EL (cell line): ENCODE data around the gene THBS3.
"Not testable (repeated sequence)": the region's sequence is repeated elsewhere in the genome, so short reads cannot be mapped to it uniquely, and the experiment has no call there.

ENCODE experiments used
- DNase-seq: peaks from one replicate; pipeline ENCODE4 v3.0.0-alpha.2; 2016

Gene THBS3

GRCh38 chr1:155172732-155173477 lies 34.8 kb downstream of the THBS3 start, which contains the start of gene KRTCAP2:
Gene KRTCAP2 (minus strand): TSS chr1:155173304. CDS start chr1:155173224, 80 bp downstream.
- peak; percentile 96 for DNase-seq

DNA sequence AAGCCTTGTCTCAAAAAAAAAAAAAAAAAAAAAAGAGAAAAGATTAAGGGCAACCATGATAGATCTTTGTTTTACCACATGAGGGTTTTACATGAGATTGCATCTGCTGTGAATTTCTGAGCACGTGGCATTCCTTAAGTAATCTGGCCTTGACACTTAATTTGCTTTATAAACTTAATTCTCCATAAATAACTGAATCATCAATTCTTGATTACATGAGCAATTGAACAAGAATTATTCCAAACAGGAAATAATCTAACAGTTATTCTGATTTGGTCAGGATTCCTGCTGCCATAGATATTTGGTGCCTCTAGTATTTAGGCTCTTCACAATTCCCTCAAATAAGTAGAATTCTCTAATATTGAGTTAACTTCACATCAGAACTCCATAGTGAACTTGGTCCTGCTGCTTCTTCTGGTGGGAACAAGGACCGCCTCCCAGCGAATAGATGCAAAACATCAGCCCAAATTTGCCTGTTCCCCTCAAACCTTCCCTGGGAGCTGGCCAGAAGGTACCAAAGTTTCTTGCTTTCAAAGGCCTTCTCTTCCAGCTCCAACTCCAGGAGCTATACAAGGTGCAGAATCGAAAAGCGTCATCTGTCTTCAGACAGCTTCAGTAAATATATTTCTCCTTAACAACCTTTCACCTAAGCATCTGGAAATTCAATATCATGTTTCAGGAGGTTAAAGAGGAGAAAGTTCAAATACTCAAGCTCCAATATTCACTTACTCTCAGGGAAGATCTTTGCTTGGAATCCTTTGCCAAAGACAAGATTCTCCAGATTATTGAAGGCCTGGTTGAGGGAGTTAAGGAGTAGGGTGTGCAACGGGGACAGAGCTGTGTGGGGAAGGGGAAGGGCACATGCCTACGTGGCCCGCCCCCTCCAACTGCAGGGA lies 35.6 kb downstream of the THBS3 start:
- no peak for DNase-seq

GRCh38 chr1:155170806-155171205 lies 36.9 kb downstream of the THBS3 start:
- DNase-seq = no peak

- DNase-seq = no peak
Measured at GRCh38 chr1:155170101-155170785, 37.5 kb downstream of the THBS3 start.

DNA sequence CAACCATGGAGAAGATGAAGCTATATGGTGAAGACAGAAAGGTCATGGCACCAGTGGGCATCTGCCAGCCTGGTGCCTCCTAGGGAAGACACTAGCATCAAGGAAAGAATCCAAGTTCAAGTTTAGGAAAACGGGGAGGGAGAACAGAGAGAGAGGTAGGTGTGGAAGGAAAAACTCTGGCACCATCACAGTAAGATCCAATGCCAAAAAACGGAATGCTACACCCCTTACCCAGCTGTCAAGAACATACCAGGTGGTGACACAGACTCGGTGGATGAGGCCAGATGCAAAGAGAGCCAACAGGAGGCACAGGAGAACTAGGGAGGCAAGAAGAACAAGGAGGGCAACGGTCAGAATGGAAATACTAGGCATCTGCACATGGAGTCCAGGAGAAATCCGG lies 38.2 kb downstream of the THBS3 start:
- no peak for DNase-seq

DNA sequence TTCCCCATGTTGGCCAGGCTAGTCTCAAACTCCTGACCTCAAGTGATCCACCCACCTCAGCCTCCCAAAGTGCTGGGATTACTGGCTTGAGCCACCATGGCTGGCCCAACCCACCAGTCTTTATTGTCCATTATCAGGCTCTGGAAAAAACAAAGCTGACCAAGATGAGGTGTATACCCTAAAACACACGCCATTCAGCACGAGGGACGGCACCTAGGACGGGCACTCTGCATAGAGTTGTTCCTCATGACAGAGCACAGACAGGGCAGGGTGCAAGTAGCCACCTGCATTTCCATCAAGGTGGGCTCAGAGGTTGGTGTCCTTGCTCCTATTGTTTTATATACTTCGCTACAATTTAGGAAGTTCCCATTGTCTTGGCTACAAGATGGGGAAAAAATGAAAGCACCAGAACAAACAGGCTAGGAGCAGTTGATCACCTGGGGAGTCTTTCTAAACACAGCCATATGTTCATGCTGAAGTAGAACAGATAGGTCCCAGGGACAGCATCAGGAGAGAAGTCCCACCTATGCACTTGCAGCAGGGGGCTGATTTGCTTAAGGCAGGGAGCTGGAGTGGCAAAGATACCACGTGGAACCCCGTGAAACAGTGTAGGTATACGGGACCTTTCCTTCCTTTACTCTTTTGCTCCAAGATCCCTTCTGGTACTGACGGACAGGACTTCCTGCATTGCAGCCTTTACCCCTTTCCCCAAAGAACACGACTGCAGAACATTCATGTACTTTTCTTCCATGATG lies 39.1 kb downstream of the THBS3 start:
- DNase-seq = no peak

DNA sequence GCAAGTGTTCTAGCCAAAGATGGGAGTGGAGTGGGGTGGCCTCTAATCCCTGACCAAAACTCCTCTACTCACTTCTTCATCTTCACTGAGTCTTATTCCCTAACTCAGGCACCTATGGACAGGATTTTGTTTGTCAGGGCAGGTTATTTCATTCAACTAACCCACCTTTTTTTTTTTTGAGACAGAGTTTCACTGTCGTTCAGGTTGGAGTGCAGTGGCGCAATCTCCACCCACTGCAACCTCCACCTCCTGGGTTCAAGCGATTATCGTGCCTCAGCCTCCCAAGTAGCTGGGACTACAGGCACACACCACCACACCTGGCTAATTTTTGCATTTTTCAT lies 39.6 kb downstream of the THBS3 start:
- DNase-seq = not testable (repeated sequence)

GRCh38 chr1:155167166-155168104 lies 40.3 kb downstream of the THBS3 start:
- DNase-seq = peak; percentile 84

DNA sequence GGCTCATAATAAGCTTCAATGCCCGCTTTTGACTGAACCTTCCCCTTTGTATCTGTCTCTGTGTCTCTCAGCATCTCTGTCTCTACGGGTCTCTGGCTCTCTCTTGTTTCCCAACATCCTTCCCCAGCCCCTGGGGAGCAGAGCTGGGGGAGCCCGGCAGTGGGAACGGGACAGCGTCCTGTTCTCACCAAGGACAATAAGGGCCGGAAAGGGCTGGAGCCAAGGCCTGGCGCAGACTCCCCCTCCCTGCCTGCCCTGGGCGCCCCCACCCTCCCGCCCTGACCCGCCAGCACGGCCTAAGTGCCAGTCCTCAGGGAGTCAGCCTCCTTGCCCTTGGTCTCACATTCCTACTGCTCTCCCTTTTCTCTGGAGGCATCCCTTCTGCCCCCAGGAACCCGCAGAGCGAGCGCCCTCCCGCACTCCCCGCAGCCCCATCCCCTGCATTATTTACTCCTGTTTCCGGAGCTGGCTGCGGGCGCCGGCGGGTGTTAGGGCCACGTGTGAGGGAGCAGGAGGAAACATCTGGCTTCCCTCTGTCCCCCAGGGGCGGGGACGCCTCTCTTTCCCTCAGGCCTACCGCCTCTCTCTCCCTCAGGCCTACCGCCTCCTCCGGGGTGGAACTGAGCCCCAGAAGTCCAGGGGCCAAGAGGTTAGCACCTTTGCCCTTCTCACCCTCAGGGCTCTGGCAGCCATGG lies 41.1 kb downstream of the THBS3 start:
- DNase-seq = no peak

DNA sequence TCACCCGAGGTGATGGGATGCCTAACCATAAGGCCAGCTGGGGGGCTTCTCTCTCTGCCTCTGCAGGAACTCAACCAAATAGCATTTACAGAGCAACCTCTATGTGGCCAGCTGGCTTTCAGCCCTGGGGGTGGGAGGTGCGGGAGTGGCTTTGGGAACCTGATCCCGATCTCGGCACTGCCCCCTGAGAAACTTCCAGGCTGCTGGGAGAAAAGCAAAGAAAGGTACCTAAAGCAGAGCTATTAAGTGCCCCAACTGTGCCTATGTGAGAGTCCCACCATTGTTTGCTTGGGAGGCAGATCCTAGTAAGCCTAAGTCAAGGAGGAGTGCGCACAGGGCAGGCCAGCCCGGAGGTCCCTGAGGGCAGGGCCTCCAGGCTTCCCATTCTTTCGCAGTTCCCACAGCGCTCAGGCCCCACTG lies 41.6 kb downstream of the THBS3 start:
- DNase-seq = no peak

DNA sequence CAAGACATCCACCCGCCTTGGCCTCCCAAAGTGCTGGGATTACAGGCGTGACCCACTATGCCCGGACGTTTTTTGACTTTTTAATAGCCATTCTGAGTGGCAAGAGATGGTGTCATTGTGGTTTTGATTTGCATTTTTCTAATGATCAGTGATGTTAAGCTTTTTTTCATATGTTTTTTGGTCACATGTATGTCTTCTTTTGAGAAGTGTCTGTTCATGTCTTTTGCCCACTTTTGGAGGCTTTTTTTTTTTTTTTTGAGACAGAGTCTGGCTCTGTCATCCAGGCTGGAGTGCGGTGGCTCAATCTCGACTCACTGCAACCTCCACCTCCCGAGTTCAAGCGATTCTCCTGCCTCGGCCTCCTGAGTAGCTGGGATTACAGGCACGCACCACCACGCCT lies 43.1 kb downstream of the THBS3 start:
- DNase-seq = not testable (repeated sequence)

DNA sequence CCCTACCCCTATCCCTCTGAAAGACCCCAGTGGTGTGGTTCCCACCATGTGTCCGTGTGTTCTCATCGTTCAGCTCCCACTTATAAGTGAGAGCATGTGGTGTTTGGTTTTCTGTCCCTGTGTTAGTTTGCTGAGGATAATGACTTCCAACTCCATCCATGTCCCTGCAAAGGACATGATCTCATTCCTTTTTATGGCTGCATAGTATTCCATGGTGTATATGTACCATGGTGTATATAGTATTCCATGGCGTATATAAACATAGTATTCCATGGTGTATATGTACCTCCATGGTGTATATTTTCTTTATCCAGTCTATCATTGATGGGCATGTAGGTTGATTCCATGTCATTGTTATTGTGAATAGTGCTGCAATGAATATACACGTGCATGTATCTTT lies 43.9 kb downstream of the THBS3 start:
- DNase-seq = not testable (repeated sequence)

GRCh38 chr1:155162631-155163030 lies 45.1 kb downstream of the THBS3 start:
- DNase-seq = not testable (repeated sequence)

DNA sequence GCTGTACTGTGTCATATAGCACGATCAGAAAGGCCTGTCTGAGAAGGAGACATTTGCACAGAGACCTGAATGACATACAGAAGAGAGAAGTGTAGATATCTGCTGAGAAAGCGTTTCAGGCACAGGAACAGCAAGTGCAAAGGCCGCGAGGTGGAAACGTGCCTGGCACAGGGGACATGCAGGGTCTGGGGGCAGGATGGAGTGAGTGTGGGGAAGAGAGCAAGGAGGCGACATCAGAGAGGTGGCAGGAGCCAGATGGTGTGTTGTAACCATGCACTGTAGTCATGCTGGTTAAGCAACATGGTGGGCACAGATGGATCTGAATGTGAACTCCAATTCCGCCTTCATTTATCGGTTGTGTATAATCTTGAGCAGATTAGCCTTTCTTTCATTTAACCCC lies 47.6 kb downstream of the THBS3 start:
- no peak for DNase-seq

DNA sequence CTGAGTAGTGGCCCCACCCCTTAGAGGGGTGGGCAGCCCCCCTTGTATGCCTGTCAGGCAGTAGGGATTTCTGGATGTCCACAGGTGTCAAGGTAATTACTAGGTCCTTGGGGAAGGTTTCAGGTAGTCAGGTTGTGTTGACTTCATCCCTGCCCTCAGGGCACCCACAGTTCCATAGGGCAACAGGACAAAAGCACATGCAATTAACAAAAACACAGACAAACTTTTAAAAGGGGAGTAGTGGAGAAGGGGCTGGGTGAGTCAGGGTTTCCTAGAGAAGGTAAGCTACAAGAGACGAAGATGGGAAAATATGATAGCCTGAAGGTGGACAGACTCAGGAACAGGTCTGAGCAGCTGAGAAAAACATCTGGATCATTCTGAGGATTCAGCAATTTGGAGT lies 48.7 kb downstream of the THBS3 start:
- no peak for DNase-seq

GRCh38 chr1:155155996-155156643 lies 51.6 kb downstream of the THBS3 start:
- DNase-seq = not testable (repeated sequence)
